GM12878 (cell line): ENCODE data around the gene PTGIS.

ENCODE experiments used
- ATF2 ChIP-seq: IDR thresholded peaks from 2 replicates; pipeline ENCODE4 v1.6.1; 2012; ENCODE audit warnings: low read length, inconsistent platforms
- CHD2 ChIP-seq: IDR thresholded peaks from 2 replicates; pipeline ENCODE4 v1.6.1; 2011; ENCODE audit warnings: low read depth, low read length, improper control_type of control experiment, borderline replicate concordance
- CREB1 ChIP-seq: IDR thresholded peaks from 2 replicates; pipeline ENCODE4 v1.6.1; 2012; ENCODE audit warnings: low read depth, mild to moderate bottlenecking, inconsistent platforms
- CTCF ChIP-seq, 3 experiments: IDR thresholded peaks in 2 of 3; conservative IDR thresholded peaks in 1 of 3; 2 replicates each; pipeline ENCODE4 v1.5.1; 2011; ENCODE audit warnings: low read depth in 3 of 3, low read length in 3 of 3, mild to moderate bottlenecking in 3 of 3, control low read depth in 2 of 3, moderate library complexity in 2 of 3, inconsistent platforms in 1 of 3, mixed read lengths in 1 of 3; ENCODE audit not compliant: control insufficient read depth in 2 of 3, insufficient read depth in 1 of 3; ENCODE audit errors: extremely low read depth in 1 of 3
- CUX1 ChIP-seq: IDR thresholded peaks from 2 replicates; pipeline ENCODE4 v1.6.1; 2012; ENCODE audit warnings: improper control_type of control experiment, low read depth, low read length; ENCODE audit not compliant: insufficient replicate concordance
- NFXL1 ChIP-seq: fragments of 450-650 bp; IDR thresholded peaks from 2 replicates; pipeline ENCODE4 v1.6.1; 2017; ENCODE audit warnings: antibody characterized with exemption, mild to moderate bottlenecking, borderline replicate concordance
- POLR2AphosphoS2 ChIP-seq: IDR thresholded peaks from 2 replicates; pipeline ENCODE4 v1.6.1; 2011; ENCODE audit warnings: low read depth, mild to moderate bottlenecking, low read length, improper control_type of control experiment, moderate library complexity
- YY1 ChIP-seq: IDR thresholded peaks from 2 replicates; pipeline ENCODE4 v1.6.1; 2011; ENCODE audit warnings: low read depth, mild to moderate bottlenecking, low read length

GRCh38 chr20:49607568-49607967 is 39.6 kb upstream of the PTGIS start:
- TF ChIP-seq CHD2 (no peak), CREB1 (no peak), CUX1 (no peak), YY1 (no peak), NFXL1 (no peak), ATF2 (no peak), POLR2AphosphoS2 (no peak), CTCF (IDR thresholded peaks at IDR 0.05 in 2 of 3, conservative IDR thresholded peaks at IDR 0.05 in 1 of 3; ENCODE audit: control insufficient read depth in 2 of 3, extremely low read depth in 1 of 3, insufficient read depth in 1 of 3, low read depth in 3 of 3, low read length in 3 of 3) (no peak)
